ENCODE data around the gene HOXA1.

- TF ChIP-seq ZBTB7A (tag by site-specific recombination; IDR thresholded peaks at IDR 0.05; ENCODE audit: low read depth) (no peak), ZNF629 (tag by site-specific recombination; IDR thresholded peaks at IDR 0.05) (no peak), GLI4 (tag by site-specific recombination; IDR thresholded peaks at IDR 0.05) (no peak), INSM2 (tag by site-specific recombination; IDR thresholded peaks at IDR 0.05) (no peak), ZBTB1 (tag by site-specific recombination; IDR thresholded peaks at IDR 0.05) (no peak), KLF7 (tag by site-specific recombination; IDR thresholded peaks at IDR 0.05; ENCODE audit: borderline replicate concordance) (0 out of 2 replicates have a peak, but pooled peaks have one; percentile 49)
- TF ChIP-seq, protein P1, sequence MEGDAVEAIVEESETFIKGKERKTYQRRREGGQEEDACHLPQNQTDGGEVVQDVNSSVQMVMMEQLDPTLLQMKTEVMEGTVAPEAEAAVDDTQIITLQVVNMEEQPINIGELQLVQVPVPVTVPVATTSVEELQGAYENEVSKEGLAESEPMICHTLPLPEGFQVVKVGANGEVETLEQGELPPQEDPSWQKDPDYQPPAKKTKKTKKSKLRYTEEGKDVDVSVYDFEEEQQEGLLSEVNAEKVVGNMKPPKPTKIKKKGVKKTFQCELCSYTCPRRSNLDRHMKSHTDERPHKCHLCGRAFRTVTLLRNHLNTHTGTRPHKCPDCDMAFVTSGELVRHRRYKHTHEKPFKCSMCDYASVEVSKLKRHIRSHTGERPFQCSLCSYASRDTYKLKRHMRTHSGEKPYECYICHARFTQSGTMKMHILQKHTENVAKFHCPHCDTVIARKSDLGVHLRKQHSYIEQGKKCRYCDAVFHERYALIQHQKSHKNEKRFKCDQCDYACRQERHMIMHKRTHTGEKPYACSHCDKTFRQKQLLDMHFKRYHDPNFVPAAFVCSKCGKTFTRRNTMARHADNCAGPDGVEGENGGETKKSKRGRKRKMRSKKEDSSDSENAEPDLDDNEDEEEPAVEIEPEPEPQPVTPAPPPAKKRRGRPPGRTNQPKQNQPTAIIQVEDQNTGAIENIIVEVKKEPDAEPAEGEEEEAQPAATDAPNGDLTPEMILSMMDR (tag by site-specific recombination; IDR thresholded peaks at IDR 0.05), result 0 out of 2 replicates have a peak, but pooled peaks have one; percentile 49
Measured at GRCh38 chr7:27129729-27130539, 34.1 kb upstream of the HOXA1 start.

Measured in HEK293 (cell line).